WTC11 (cell line): ENCODE results near the gene TSSC4. TPM values are rescaled to one million over a fixed set of nuclear protein-coding genes. Genes with fewer than 3 reads are reported as not detected.

Experiments used
- ATAC-seq: fragments of 200-7000 bp; cut with Tn5 transposase; 2 replicates; pipeline ENCODE4 v1.10.0; 2021; ENCODE audit warnings: mild to moderate bottlenecking, moderate library complexity
- CTCF ChIA-PET: fragments of 300-600 bp; sonication (Branson Sonifier 250); formaldehyde crosslinking; loops from one replicate; lab custom pipeline; 2021; ENCODE audit warnings: antibody characterized with exemption; lab: Charles Lee
- POLR2A ChIA-PET: fragments of 350-600 bp; sonication (Branson Sonifier 250); formaldehyde crosslinking; loops from one replicate; lab custom pipeline; 2021; ENCODE audit warnings: antibody characterized with exemption; lab: Charles Lee
- DNase-seq: peaks from one replicate; pipeline ENCODE4 v3.0.0; 2021; ENCODE audit warnings: low spot score
- H3K27ac Mint-ChIP-seq: 2 replicates; pipeline ENCODE4 v1.8.0; 2021; ENCODE audit warnings: mixed read lengths
- H3K27me3 Mint-ChIP-seq: 2 replicates; pipeline ENCODE4 v1.8.0; 2021; ENCODE audit warnings: low read depth, mild to moderate bottlenecking, moderate library complexity, mixed read lengths
- H3K36me3 Mint-ChIP-seq: 2 replicates; pipeline ENCODE4 v1.8.0; 2021; ENCODE audit warnings: mixed read lengths
- H3K4me1 Mint-ChIP-seq: 2 replicates; pipeline ENCODE4 v1.8.0; 2022; ENCODE audit warnings: mixed read lengths
- H3K4me3 Mint-ChIP-seq: 2 replicates; pipeline ENCODE4 v1.8.0; 2021; ENCODE audit warnings: mild to moderate bottlenecking, moderate library complexity, mixed read lengths
- H3K9me3 Mint-ChIP-seq: 2 replicates; pipeline ENCODE4 v1.8.0; 2021; ENCODE audit warnings: mixed read lengths
- ARID4B ChIP-seq: sonication (generic); formaldehyde crosslinking; IDR thresholded peaks from 2 replicates; pipeline ENCODE4 v1.8.0; 2023; ENCODE audit warnings: missing genetic modification reagents, mild to moderate bottlenecking, borderline replicate concordance
- CBFB ChIP-seq: sonication (generic); formaldehyde crosslinking; IDR thresholded peaks from 2 replicates; pipeline ENCODE4 v1.8.1; 2022; ENCODE audit warnings: mild to moderate bottlenecking, low read depth, missing genetic modification reagents
- CREB1 ChIP-seq: sonication (generic); formaldehyde crosslinking; IDR thresholded peaks from 2 replicates; pipeline ENCODE4 v1.8.0; 2023; ENCODE audit warnings: mild to moderate bottlenecking, missing genetic modification reagents
- ELF4 ChIP-seq: sonication (generic); formaldehyde crosslinking; IDR thresholded peaks from 2 replicates; pipeline ENCODE4 v1.8.1; 2022; ENCODE audit warnings: low read depth, mild to moderate bottlenecking, moderate library complexity, missing genetic modification reagents
- FOXK1 ChIP-seq: sonication (generic); formaldehyde crosslinking; IDR thresholded peaks from 2 replicates; pipeline ENCODE4 v1.8.0; 2022; ENCODE audit warnings: mild to moderate bottlenecking, moderate library complexity, missing genetic modification reagents
- JUN ChIP-seq: sonication (generic); formaldehyde crosslinking; IDR thresholded peaks from 2 replicates; pipeline ENCODE4 v1.8.0; 2023; ENCODE audit warnings: mild to moderate bottlenecking, missing genetic modification reagents
- MXD4 ChIP-seq: fragments of 250-450 bp; sonication (Bioruptor Pico); IDR thresholded peaks from 2 replicates; pipeline ENCODE4 v1.8.0; 2021; ENCODE audit warnings: mild to moderate bottlenecking, moderate library complexity, borderline replicate concordance
- NFE2L1 ChIP-seq: sonication (generic); formaldehyde crosslinking; IDR thresholded peaks from 2 replicates; pipeline ENCODE4 v1.8.1; 2023; ENCODE audit warnings: missing genetic modification reagents
- SMAD3 ChIP-seq: sonication (generic); formaldehyde crosslinking; IDR thresholded peaks from 2 replicates; pipeline ENCODE4 v1.8.0; 2022; ENCODE audit warnings: missing genetic modification reagents, mild to moderate bottlenecking, borderline replicate concordance
- SOX15 ChIP-seq: fragments of 250-450 bp; sonication (Bioruptor Pico); IDR thresholded peaks from 2 replicates; pipeline ENCODE4 v1.9.0; 2021; ENCODE audit warnings: mild to moderate bottlenecking
- ZNF423 ChIP-seq: fragments of 250-450 bp; sonication (Bioruptor Pico); IDR thresholded peaks from 2 replicates; pipeline ENCODE4 v2.1.2; 2022; ENCODE audit warnings: mild to moderate bottlenecking, moderate library complexity
- total RNA-seq: library from RNA; stranded (reverse); gene quantifications from 3 replicates; pipeline ENCODE4 v1.2.3, GENCODE V29; 2021
- TF ChIP-seq, protein P1 (sequence below): sonication (generic); formaldehyde crosslinking; IDR thresholded peaks from 2 replicates; pipeline ENCODE4 v1.8.1; 2023; ENCODE audit warnings: mild to moderate bottlenecking, moderate library complexity, missing genetic modification reagents
- TF ChIP-seq, protein P2 (sequence below): sonication (generic); formaldehyde crosslinking; IDR thresholded peaks from 2 replicates; pipeline ENCODE4 v1.8.1; 2023; ENCODE audit warnings: mild to moderate bottlenecking, missing genetic modification reagents

The TSSC4 gene
- total RNA-seq, 1 experiment from 2014 or later = 41.4 TPM

DNA sequence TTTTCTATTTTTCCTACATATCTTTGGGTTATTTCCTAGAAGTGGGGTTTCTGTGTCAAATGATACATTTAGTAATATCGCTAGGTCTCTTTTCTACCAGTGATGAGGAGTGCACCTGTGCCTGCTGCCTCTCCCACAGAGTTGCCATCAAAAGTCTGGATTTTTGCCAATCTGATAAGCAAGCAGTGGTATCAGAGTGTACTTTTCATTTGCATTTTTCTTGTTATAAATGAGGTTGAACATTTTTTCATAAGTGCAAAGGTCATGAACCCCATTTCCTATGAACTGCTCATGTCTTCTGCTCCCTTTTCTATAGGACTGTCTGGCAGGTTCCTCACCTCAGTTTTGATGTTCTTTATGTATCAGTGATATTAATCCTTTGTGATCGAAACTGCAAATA, 42.0 kb downstream of the TSSC4 start:
- Mint-ChIP-seq H3K9me3 (peaks cover 5% of the 10 kb centered on the region), H3K27ac (no peak overlapping the region), H3K4me3 (no peak overlapping the region), H3K4me1 (peaks cover 3% of the 10 kb centered on the region), H3K27me3 (peaks cover 86% of the 10 kb centered on the region), H3K36me3 (no peaks in the 10 kb centered on the region)
- ChIA-PET POLR2A (no interaction called here), CTCF (interaction anchor here (1.4 kb wide), 1 partner anchor 449 kb away, joined by 3 read pairs; no protein-coding TSS in a partner anchor)
- no peak for TF ChIP-seq MXD4 (CRISPR knock-in tag)
- no peak for TF ChIP-seq ELF4 (CRISPR knock-in tag)
- TF ChIP-seq ARID4B (CRISPR knock-in tag) = no peak
- TF ChIP-seq CREB1 (CRISPR knock-in tag) = no peak
- TF ChIP-seq SOX15 (CRISPR knock-in tag) = no peak
- no peak for TF ChIP-seq FOXK1 (CRISPR knock-in tag)
- no peak for TF ChIP-seq SMAD3
- TF ChIP-seq, protein P1, sequence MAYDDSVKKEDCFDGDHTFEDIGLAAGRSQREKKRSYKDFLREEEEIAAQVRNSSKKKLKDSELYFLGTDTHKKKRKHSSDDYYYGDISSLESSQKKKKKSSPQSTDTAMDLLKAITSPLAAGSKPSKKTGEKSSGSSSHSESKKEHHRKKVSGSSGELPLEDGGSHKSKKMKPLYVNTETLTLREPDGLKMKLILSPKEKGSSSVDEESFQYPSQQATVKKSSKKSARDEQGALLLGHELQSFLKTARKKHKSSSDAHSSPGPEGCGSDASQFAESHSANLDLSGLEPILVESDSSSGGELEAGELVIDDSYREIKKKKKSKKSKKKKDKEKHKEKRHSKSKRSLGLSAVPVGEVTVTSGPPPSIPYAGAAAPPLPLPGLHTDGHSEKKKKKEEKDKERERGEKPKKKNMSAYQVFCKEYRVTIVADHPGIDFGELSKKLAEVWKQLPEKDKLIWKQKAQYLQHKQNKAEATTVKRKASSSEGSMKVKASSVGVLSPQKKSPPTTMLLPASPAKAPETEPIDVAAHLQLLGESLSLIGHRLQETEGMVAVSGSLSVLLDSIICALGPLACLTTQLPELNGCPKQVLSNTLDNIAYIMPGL = no peak
- ATAC-seq (no peak), DNase-seq (no peak)

GRCh38 chr11:2443406-2443805, 42.9 kb downstream of the TSSC4 start:
- Mint-ChIP-seq H3K36me3 (no peaks in the 10 kb centered on the region), H3K9me3 (peaks cover 5% of the 10 kb centered on the region), H3K4me3 (no peak overlapping the region), H3K4me1 (peaks cover 3% of the 10 kb centered on the region), H3K27me3 (peaks cover 86% of the 10 kb centered on the region), H3K27ac (no peak overlapping the region)
- CTCF ChIA-PET = interaction anchor here (0.6 to 1.4 kb wide), 4 partner anchors 23 to 448 kb away, joined by 3 to 4 read pairs (median 4); no protein-coding TSS in a partner anchor
- no peak for DNase-seq
- POLR2A ChIA-PET = no interaction called here
- TF ChIP-seq CBFB (no peak), NFE2L1 (CRISPR knock-in tag) (no peak)
- TF ChIP-seq, protein P2, sequence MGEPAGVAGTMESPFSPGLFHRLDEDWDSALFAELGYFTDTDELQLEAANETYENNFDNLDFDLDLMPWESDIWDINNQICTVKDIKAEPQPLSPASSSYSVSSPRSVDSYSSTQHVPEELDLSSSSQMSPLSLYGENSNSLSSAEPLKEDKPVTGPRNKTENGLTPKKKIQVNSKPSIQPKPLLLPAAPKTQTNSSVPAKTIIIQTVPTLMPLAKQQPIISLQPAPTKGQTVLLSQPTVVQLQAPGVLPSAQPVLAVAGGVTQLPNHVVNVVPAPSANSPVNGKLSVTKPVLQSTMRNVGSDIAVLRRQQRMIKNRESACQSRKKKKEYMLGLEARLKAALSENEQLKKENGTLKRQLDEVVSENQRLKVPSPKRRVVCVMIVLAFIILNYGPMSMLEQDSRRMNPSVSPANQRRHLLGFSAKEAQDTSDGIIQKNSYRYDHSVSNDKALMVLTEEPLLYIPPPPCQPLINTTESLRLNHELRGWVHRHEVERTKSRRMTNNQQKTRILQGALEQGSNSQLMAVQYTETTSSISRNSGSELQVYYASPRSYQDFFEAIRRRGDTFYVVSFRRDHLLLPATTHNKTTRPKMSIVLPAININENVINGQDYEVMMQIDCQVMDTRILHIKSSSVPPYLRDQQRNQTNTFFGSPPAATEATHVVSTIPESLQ (CRISPR knock-in tag) = no peak
- no peak for ATAC-seq

DNA sequence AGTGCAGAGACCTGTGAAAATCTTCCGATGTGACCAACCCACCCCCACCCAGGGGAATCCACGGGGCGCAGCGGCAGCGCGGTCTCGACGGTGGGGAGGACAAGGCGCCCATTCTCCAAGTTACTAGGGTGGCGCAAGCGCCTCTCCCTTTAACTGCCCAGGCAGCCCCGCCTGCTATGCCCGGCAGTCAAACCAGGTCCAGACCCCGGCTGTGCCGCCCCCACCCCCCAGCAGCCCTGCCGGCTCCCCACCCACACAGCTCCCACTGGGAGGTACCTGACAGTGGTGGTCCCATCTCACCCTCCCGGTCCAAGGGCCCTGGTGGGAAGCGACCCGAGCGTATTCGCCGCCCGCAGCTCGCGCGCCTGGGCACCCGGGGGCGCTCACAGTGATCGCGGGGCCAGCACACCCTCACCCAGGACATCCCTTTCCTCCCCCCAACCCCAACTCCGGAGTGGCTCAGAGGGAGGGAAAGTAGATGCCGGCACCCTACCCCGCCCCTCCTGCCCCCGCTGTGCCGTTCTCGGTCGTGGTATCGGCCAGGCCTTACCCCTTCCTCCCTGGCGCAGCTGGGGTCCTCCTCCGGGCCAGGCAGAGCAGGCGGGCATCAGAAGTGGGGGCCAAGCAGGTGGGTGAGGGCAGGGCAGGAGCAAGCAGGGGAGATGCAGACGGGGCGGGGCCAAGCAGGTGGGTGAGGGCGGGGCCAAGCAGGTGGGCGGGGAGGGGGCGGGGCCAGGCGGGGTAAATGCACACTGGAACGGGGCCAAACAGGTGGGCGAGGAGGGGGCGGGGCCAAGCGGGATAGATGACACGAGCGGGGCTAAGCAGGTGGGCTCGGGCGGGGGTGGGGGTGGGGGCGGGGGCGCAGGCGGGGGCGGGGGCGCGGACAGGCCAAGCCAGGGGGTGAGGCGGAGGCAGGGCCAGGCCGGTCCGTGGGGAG, 43.6 kb downstream of the TSSC4 start, which contains the start of gene TRPM5:
TSS of gene TRPM5 (minus strand) at position 634 of the 940 bp plus-strand sequence. CDS start 21,478 bp downstream, outside the sequence.
- H3K4me3 Mint-ChIP-seq = peak within 1 kb of the TSS; percentile 76
- peak; percentile 82 for DNase-seq

More for the DNA sequence above, 43.6 kb downstream of the TSSC4 start, which contains the start of gene TRPM5:
- Mint-ChIP-seq H3K27me3 (peaks cover 86% of the 10 kb centered on the region), H3K36me3 (no peaks in the 10 kb centered on the region), H3K27ac (no peak within 1 kb of the TSS), H3K9me3 (peaks cover 5% of the 10 kb centered on the region), H3K4me1 (peaks cover 3% of the 10 kb centered on the region)
- ChIA-PET POLR2A (no interaction called here), CTCF (interaction anchor here (0.8 to 2.0 kb wide), 5 partner anchors 23 to 448 kb away, joined by 3 to 9 read pairs (median 3); no protein-coding TSS in a partner anchor)
- ATAC-seq = peak; percentile 57
- TF ChIP-seq ZNF423 (CRISPR knock-in tag) (0 out of 2 replicates have a peak, but pooled peaks have one; percentile 20), CREB1 (CRISPR knock-in tag) (no peak), JUN (no peak)
